GM08714 (cell line): ENCODE data around the gene GPR148.

Experiments
- H3K4me3 ChIP-seq: fragments of 200-500 bp; sonication (Bioruptor generic); 2 replicates; pipeline ENCODE4 v1.5.1; 2014; ENCODE audit warnings: mild to moderate bottlenecking, low read length, inconsistent platforms
- ZNF274 ChIP-seq: IDR thresholded peaks from 2 replicates; pipeline ENCODE4 v1.6.1; 2012; ENCODE audit warnings: mild to moderate bottlenecking, low read depth, low read length

The GPR148 gene

GRCh38 chr2:130778781-130779180 is 49.9 kb downstream of the GPR148 start:
- H3K4me3 ChIP-seq, result no peak overlapping the region
- TF ChIP-seq ZNF274, result no peak
